ENCODE data around the gene CLSTN2.
A peak's percentile ranks its signal among the peaks of the same experiment; 100 is the strongest.
"Not testable (repeated sequence)": the region's sequence is repeated elsewhere in the genome, so short reads cannot be mapped to it uniquely, and the experiment has no call there.

The CLSTN2 gene

GRCh38 chr3:140384028-140384771, 449.2 kb downstream of the CLSTN2 start:
- no peak for DNase-seq (ENCODE audit: low spot score)

- DNase-seq (ENCODE audit: low spot score): no peak
Observed at GRCh38 chr3:140384876-140385275, 449.9 kb downstream of the CLSTN2 start.

DNA sequence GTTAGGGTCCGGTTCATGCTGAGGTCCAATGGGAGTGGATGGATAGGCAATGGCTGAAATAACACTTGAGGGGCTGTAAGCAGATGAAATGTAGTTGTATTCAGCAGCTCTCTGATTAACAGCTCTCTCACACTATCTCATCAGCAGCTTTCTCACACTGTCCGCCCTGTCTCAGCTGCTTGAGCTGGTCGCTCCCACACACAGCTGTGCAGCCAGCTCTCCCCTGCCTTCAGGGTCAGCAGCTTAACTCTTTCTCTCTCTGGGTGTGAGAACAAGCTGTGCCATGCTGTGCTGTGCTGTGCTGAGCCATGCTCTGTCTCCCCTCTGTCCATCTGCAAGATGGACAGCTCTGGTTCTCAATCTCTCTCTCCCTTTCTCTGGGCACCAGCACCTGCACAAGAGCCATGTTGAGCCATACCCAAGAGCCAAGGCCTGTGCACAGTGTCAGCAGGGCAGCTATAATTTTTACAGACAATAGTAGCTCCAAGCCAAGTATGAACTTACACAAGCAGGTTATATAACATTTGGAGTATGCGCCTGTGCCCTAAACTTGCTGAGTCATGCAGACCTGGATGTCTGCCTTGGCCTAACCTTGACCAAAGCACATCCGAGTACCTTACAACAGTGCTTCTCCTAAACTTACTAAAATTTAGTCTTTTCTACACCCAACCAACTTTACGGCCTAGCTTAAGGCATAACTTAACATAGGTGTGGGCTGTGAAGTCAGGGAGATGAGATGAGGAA, 451.5 kb downstream of the CLSTN2 start:
- no peak for DNase-seq (ENCODE audit: low spot score)

DNA sequence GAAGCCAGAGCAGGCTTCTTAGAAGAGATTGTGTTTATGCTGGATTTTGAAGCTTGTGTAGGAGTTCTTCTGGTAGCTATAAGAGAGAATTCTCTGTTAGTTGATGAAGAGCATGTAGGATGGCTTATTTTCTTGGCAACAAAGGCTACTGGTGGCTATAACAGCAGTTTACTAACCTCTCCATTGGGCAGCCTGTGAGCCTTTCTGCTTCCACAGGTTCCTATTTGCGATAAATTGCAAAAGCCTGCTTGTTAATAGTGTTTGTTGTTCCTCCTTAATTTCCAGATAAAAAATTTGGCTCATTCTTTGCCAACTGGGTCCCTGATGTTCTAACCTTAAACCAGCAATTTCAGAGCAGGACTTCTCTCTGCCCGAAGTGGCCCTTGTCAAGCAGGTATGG, 452.3 kb downstream of the CLSTN2 start:
- DNase-seq (ENCODE audit: low spot score): no peak

GRCh38 chr3:140388202-140388922, 453.4 kb downstream of the CLSTN2 start:
- DNase-seq (ENCODE audit: low spot score): no peak

DNA sequence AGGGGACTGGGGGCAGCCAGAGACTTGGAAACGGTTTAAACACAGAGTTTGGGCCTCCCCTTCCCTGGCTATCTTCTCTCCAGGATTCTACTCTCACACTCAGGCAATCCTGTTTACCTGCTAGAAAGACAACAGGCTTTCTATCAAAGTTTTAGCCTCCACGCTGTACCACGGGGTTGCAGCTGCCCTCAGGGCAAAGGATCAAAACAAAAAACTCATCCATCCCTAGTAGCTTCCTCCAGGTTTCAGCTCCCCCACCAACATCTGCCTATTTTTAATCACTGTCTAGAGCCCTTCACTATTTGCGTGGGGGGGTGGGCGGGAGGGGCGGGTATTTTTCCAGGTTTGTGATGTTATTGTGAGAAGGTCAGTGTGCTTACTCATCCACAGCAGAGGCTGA, 456.1 kb downstream of the CLSTN2 start:
- DNase-seq (ENCODE audit: low spot score): no peak

DNA sequence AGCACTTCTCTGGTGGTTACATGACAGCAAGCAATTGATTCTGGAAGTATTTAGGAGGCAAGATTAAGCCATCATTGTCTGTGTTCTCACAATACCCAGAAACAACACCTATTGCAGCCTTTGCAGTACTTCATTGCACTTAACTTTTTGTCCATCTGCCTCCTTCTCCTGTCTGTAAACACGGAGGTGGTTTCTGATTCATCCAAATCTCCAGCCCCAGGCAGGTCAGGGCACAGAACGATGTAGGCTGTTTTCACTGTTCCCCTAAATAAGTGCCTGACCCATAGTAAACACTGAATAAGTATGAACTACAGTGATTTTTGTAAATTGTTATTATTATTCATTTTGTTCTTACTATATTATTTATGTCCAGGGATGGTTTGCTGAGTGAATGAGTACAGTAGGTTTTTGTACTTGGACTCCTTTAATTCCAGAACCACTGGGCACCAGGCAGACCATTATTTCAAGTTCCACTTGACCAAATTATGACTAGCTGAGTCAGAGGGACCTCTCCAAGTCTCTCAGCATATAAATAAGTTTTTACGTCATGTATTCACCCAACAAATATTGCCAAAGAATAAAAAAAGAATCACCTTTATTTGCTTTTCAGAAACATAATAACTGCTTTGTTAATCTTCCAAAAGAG, 459.6 kb downstream of the CLSTN2 start:
- no peak for DNase-seq (ENCODE audit: low spot score)

DNA sequence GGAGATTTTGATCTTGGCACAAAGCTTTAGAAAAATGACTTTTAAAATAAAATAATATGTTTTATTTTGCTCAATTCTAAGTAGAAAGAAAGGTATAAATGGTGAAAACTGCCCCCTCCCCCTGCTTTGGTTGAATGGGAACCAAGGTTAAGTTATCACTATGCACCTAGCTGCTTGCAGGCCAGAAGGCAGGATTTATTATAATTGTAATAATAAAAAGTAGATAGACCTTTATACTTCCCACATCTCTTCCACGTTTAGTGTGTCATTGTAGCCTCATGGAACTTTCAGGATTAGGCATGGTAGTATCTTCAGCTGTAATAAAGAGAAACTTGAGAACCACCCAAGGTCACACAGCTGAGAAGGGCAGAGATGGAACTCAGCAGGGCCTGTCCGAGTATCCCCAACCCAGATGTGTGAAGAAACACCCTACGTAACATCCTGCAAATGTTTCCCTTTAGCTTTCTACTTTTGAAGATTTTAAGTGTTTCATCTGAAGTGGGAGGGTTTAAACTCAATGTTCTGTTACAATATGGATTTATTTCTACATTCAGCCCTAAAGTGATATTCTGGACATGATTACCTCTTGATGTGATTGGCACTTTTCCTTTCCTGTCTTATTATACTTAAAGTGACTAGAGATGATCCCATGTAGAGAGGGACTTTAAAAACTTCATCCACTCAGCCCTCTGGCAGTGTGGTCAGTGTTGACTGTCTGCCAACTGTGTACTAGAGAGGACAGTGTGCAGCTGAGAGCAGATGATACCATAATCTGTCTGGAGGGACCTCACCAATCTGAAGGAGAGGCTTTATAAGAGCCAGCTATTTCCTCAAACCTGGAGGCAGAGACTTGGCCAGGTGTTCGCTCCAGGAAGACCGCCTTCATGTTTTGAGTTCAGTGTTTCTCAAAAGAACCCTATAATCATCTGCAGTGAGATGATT, 460.4 kb downstream of the CLSTN2 start:
- DNase-seq (ENCODE audit: low spot score): no peak

DNA sequence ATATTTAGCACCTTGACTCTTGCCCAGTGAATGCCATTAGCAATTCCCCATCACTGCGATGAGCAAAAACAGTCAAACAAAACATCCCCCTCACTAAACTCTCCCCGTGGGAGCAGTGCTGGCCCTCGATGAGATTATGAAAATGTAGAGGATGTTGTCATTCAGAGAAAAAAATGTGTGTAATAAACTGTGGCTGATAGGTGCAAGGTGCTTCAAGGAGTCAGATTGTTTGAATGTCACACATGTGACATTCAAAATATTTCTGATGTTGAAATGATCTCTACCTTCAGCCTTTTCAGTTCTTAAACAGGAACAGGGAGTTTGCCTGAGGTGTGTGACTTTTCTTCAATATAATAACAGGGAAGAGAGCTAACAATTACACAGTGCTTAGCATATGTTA, 461.1 kb downstream of the CLSTN2 start:
- DNase-seq (ENCODE audit: low spot score): no peak

- no peak for DNase-seq (ENCODE audit: low spot score)
Observed at GRCh38 chr3:140397847-140398246, 462.9 kb downstream of the CLSTN2 start.

GRCh38 chr3:140398387-140398786, 463.4 kb downstream of the CLSTN2 start:
- DNase-seq (ENCODE audit: low spot score): no peak

DNA sequence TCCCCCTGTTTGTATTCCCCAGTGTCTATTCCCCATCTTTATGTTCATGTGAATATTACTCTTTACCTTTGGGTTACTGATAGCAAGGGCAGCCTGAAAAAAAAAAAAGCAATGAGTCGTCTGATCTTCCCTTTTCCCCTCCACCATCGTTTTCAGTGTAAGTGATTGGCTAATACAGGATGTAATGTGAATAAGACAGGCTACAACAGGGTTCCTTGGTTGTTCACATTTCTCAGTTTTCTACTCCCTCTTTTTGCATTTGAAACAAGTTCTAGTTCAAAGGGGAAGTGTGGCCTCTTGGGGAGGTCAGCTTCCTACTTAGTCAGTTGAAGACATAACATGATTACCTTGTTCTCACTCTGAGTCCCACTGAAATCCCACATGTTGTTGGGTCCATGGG, 464.9 kb downstream of the CLSTN2 start:
- no peak for DNase-seq (ENCODE audit: low spot score)

GRCh38 chr3:140403079-140403478, 468.1 kb downstream of the CLSTN2 start:
- no peak for DNase-seq (ENCODE audit: low spot score)

GRCh38 chr3:140403608-140404007, 468.6 kb downstream of the CLSTN2 start:
- no peak for DNase-seq (ENCODE audit: low spot score)

- no peak for DNase-seq (ENCODE audit: low spot score)
Observed at GRCh38 chr3:140406655-140407054, 471.7 kb downstream of the CLSTN2 start.

DNA sequence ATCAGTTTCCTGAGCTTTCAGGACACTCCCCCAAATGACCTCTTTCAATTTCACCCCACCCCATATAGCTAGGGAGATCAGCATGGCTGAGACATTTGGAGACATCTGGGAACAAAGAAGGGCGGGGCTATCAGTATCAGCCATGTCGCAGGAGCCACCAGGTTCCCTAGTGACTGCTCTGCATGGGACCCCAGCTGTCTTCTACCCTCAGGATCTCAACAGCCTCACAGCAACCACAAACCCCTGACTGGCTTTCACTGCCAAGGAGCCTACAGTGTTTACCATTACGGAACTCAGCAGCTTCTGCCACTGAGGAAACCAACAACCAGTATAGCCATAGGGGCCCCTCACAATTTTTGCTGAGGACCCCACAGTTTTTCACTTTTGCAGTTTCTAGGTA, 473.3 kb downstream of the CLSTN2 start:
- no peak for DNase-seq (ENCODE audit: low spot score)

GRCh38 chr3:140416666-140417065, 481.7 kb downstream of the CLSTN2 start:
- no peak for DNase-seq (ENCODE audit: low spot score)

DNA sequence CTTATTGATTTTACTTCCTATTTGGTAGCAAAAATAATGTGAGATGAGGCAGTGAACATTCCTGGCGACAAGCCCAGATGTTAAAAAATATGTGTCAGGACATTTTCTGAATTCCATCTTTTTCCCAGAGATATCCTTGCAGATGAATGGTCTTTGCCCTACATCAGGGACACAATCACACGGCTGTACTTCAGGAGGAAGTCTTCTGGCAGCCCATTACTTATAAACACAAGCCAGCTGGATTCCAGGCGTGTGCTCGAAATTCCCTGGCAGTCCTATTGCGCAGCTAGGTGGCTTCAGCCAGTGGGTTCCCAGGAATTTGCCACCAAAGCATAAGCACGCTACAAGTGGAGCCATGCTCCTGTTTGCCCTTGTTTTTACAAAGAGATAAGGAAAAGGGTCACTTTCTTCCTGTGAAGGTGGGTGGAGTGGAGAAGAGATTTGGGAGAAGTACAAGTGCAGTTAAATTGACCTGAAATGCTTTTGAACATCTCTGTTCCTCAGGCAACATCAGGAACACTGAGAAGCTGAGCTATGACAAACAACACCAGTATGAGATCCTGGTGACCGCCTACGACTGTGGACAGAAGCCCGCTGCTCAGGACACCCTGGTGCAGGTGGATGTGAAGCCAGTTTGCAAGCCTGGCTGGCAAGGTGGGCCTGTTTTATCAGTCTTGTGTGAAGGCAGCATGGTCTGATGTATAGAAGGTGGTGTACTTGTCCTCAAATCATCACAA, 485.8 kb downstream of the CLSTN2 start:
- peak; percentile 47 for DNase-seq (ENCODE audit: low spot score)

- no peak for DNase-seq (ENCODE audit: low spot score)
Observed at GRCh38 chr3:140421884-140422283, 486.9 kb downstream of the CLSTN2 start.

DNA sequence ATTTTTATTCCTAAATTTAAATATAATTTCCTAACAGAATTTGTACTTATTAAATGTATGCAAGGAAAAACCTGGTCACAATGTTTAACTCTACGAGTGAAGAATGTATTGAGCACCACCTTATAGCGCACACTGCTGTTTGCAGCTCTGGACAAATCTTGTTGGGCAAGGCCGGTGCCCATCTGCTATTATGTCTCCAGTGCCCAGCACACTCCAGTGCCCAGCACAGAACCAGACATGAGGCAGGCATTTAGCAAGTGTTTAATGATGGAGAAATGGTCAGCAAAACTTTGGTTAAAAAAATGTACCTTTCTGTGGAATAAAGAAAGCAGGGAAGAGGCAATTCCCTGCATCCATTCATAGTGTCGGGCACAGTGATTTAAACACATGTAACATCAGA, 488.2 kb downstream of the CLSTN2 start:
- no peak for DNase-seq (ENCODE audit: low spot score)

DNA sequence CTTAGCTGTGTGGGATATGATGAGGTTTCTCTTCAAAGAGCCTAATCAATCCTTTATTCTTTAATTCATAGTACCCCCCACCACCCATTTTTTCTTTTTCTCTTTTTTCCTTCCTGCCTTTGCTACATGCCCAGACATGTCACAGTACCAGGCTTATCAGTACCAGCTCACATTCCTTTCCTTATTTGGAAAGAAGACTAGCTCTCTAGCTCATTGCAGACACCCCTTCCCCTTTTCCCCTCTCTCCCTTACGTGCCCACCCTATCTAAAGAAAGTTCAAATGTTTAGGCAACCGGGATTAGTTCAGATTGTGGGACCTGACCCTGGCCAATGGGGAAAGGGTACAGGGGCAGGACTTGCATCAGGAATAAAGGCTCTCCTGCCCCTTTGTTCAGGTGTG, 488.6 kb downstream of the CLSTN2 start:
- DNase-seq (ENCODE audit: low spot score): not testable (repeated sequence)

All from AG20443 (cell line).